SW480 (cell line): ENCODE measurements around the gene DNTT.

ENCODE experiments used
- DNase-seq: peaks from one replicate; pipeline ENCODE4 v3.0.0-alpha.2; 2016; ENCODE audit warnings: low spot score

DNTT gene

DNA sequence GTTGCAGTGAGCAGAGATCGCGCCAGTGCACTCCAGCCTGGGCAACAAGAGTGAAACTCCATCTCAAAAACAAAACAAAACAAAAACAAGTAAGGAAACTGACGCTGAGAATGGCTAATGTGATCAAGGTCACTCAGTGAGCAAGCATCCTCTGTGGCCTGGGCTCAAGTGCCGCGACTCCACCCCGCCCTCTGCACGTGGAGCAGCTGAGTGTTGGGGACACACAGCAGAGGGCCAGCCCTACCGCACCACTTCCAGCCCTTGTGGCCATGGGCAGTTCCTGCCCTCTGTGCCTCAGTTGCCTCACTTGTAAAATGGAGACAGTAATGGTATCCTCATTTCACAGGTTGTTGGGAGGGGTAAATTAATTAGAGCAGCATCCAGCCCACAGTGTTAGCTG lies 75.5 kb downstream of the DNTT start:
- DNase-seq, result no peak

DNA sequence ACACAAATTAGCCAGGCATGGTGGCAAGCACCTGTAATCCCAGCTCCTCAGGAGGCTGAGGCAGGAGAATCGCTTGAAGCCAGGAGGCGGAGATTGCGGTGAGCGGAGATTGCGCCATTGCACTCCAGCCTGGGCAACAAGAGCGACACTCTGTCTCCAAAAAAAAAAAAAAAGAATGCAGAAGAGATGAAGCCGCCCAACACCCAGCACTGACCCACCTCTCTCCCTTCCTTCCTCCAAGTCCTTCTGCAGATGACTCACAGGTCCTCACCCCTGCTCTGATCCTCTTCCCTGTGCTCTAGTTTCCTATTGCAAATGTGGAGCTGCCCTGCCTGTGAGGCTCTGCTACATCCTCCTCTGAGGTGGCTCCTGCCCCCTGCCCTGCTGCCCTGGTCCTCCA lies 76.6 kb downstream of the DNTT start:
- DNase-seq, result no peak

DNA sequence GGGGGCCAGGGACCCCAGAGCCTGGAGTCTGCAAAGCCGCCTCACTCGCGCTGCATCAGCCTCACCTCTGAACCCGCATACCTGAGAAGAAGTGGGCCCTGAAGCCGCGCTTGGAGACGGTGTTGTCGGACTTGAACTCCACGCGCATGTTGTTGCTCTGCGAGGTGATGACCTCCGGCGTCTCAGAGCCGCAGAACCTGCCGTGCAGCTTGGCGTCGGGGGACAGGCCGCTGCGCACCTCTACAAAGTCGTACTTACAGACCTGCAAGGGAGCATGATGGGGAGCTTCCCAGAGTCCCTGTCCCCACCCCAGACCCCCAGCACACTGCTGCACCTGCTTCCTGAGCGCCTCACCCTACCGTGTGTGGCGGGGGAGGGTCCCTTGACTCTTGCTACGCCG lies 80.3 kb downstream of the DNTT start:
- DNase-seq, result no peak

DNA sequence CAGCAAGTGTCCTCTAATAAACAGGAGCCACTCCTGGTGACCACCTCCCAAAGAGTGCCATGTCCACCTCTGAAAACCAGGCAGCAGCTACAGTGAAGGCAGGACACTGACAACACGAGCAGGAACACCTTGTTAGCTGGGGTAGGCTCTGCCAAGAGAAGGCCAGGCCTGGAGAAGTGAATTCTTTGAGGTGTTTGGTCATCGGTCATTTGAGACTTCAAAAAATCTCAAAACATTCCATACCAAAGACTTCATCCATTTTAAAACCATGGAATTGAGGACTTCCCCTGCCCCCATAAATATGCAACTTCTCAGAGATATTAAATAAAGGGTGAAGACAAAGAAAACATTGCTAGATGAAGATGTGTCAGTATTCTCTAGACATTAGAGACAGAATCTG lies 82.9 kb downstream of the DNTT start:
- DNase-seq, result no peak

DNA sequence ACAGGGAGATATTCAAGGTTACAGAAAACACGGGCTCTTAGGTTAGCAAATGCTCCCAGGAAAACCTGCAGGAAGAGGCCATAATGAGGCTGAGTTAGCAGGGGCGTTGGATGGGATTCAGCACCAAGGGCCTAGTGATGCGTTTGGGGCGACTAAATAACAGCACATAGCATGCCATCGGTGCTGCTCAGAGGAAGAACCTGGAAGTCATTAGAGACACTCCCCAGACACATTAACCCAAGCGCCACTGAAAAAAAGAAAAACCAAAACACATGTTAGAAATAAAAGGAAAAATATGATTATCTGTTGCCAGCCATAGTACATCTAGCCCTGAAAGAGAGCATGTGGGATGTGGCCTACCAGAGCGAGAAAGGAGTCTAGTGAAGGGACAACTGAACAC lies 83.4 kb downstream of the DNTT start:
- no peak for DNase-seq
